Esophagus muscularis mucosa (tissue), 3 donors: Measurements from ENCODE around the gene MORN2.

ENCODE experiments used
- CTCF ChIP-seq, 3 experiments: fragments of 200-600 bp in 2 of 3; fragments of 450-650 bp in 1 of 3; sonication (generic) in 2 of 3; IDR thresholded peaks; one replicate each; pipeline ENCODE4 v1.5.1; 2017 to 2019; ENCODE audit warnings: antibody characterized with exemption in 3 of 3, mild to moderate bottlenecking in 2 of 3, moderate library complexity in 1 of 3
- POLR2A ChIP-seq: fragments of 450-650 bp; IDR thresholded peaks from one replicate; pipeline ENCODE4 v1.6.1; 2017; ENCODE audit warnings: antibody characterized with exemption, moderate library complexity, mild to moderate bottlenecking, low read depth
- POLR2AphosphoS5 ChIP-seq, 2 donors: sonication (generic); formaldehyde crosslinking; IDR thresholded peaks; one replicate each; pipeline ENCODE4 v1.6.1; 2017; ENCODE audit warnings: antibody characterized with exemption in 2 of 2

- TF ChIP-seq CTCF (IDR thresholded peaks at IDR 0.05) (no peak), POLR2A (no peak), POLR2AphosphoS5 (IDR thresholded peaks at IDR 0.05) (no peak)
These were observed 47.3 kb upstream of the MORN2 start for GRCh38 chr2:38828460-38828859.
